Breast epithelium (tissue), 4 donors: ENCODE results near the gene ZNF202. TPM values are rescaled to one million over a fixed set of nuclear protein-coding genes. Genes with fewer than 3 reads are reported as not detected.

ENCODE experiments used
- DNase-seq, 2 donors: peaks; one replicate each; pipeline ENCODE4 v3.0.0-alpha.2; 2019; ENCODE audit warnings: low spot score in 2 of 2
- H3K27ac ChIP-seq, 2 donors: fragments of 200-600 bp; sonication (generic) in 1 of 2; one replicate each; pipeline ENCODE4 v1.5.1; 2016 to 2019; ENCODE audit warnings: mild to moderate bottlenecking in 1 of 2
- H3K27me3 ChIP-seq, 2 donors: fragments of 200-600 bp; sonication (generic) in 1 of 2; one replicate each; pipeline versions ENCODE4 v1.5.1 to v1.6.0; 2017 to 2019; ENCODE audit warnings: control low read depth in 1 of 2, mild to moderate bottlenecking in 1 of 2
- H3K36me3 ChIP-seq: fragments of 200-600 bp; one replicate; pipeline ENCODE4 v1.5.1; 2019
- H3K4me1 ChIP-seq, 2 donors: fragments of 200-600 bp; sonication (generic); one replicate each; pipeline ENCODE4 v1.5.1; 2016 to 2019; ENCODE audit warnings: control low read depth in 1 of 2
- H3K4me3 ChIP-seq, 3 donors: fragments of 200-600 bp; sonication (generic); 1 replicate in 2 of 3; 2 replicates in 1 of 3; pipeline ENCODE4 v1.5.1; 2016 to 2019; ENCODE audit warnings: mild to moderate bottlenecking in 3 of 3, moderate library complexity in 2 of 3
- H3K9me3 ChIP-seq, 2 donors: fragments of 200-600 bp; sonication (generic) in 1 of 2; one replicate each; pipeline ENCODE4 v1.5.1; 2016 to 2019; ENCODE audit warnings: control low read depth in 1 of 2
- POLR2A ChIP-seq: fragments of 450-650 bp; IDR thresholded peaks from one replicate; pipeline ENCODE4 v1.6.1; 2016; ENCODE audit warnings: antibody characterized with exemption, mild to moderate bottlenecking, moderate library complexity
- POLR2AphosphoS5 ChIP-seq, 3 donors: sonication (generic); formaldehyde crosslinking; IDR thresholded peaks; one replicate each; pipeline ENCODE4 v1.6.1; 2017; ENCODE audit warnings: antibody characterized with exemption in 3 of 3
- intact Hi-C: fragments of 100-400 bp; cut with DNase I; formaldehyde crosslinking; loops from one replicate; pipeline ENCODE4 v1.15.1; 2023; ENCODE audit warnings: low total_unique reads
- total RNA-seq, 3 donors: library from RNA; depleted of rRNA; stranded (reverse); fragments of >200 nt; gene quantifications; one replicate each; pipeline ENCODE4 v1.1.0, GENCODE V29; 2016
- TF ChIP-seq, protein P1 (sequence below), 3 donors: fragments of 450-650 bp; IDR thresholded peaks; one replicate each; pipeline ENCODE4 v1.5.1; 2016 to 2017; ENCODE audit warnings: antibody characterized with exemption in 3 of 3, mild to moderate bottlenecking in 3 of 3, moderate library complexity in 3 of 3

The ZNF202 gene
- total RNA-seq, 3 donors from 2014 or later: 7.0 to 12.9 (median 12.1) TPM

DNA sequence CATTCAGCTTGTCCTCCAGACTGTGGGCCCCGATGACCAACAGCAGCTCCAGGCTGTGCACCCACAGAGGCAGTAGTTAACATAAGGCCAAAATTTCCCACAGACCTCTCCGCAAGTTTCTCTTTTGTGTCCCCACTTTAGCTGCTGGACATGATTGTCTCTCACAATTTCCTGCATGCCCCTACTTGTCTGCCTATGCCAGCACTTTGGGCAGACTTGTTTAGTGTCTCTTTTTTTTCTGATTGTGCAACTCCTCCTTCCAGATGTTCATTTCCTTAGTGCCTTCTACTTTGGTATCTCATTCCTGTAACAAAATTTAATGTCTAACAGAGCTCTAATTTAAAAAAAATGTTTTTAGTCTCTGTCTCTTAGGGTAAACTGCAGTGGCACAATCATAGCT lies 63.2 kb downstream of the ZNF202 start:
- no peaks in the 10 kb centered on the region for H3K9me3 ChIP-seq
- H3K4me1 ChIP-seq: no peaks in the 10 kb centered on the region
- intact Hi-C loops: no loop called here
- TF ChIP-seq, protein P1, sequence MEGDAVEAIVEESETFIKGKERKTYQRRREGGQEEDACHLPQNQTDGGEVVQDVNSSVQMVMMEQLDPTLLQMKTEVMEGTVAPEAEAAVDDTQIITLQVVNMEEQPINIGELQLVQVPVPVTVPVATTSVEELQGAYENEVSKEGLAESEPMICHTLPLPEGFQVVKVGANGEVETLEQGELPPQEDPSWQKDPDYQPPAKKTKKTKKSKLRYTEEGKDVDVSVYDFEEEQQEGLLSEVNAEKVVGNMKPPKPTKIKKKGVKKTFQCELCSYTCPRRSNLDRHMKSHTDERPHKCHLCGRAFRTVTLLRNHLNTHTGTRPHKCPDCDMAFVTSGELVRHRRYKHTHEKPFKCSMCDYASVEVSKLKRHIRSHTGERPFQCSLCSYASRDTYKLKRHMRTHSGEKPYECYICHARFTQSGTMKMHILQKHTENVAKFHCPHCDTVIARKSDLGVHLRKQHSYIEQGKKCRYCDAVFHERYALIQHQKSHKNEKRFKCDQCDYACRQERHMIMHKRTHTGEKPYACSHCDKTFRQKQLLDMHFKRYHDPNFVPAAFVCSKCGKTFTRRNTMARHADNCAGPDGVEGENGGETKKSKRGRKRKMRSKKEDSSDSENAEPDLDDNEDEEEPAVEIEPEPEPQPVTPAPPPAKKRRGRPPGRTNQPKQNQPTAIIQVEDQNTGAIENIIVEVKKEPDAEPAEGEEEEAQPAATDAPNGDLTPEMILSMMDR (IDR thresholded peaks at IDR 0.05): no peak
- no peak for TF ChIP-seq POLR2AphosphoS5 (IDR thresholded peaks at IDR 0.05)
- no peak for TF ChIP-seq POLR2A
- H3K27me3 ChIP-seq: no peaks in the 10 kb centered on the region
- no peak overlapping the region for H3K27ac ChIP-seq
- DNase-seq: no peak
- no peaks in the 10 kb centered on the region for H3K36me3 ChIP-seq
- H3K4me3 ChIP-seq: no peak overlapping the region

DNA sequence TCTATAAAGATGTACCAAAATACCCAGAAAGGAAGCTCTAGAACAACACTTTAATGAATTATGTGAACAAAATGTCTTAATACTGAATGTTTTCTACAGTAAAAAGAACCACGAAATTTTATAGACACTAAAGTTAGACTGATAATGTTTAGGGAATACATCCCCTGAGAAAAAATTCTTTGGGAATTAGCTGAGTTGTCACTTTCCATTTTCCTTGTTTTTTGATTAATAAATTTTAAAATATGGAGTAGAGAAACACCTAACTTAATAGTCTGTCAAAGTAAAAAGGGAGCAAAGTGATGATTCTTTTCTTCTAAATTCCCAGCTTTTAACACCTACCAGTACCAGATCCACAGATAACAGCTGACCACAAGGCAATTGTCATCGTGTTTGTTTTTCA lies 64.0 kb downstream of the ZNF202 start:
- H3K27me3 ChIP-seq: no peaks in the 10 kb centered on the region
- TF ChIP-seq POLR2AphosphoS5 (IDR thresholded peaks at IDR 0.05) (no peak), POLR2A (no peak)
- TF ChIP-seq, protein P1 (IDR thresholded peaks at IDR 0.05): no peak
- no peak overlapping the region for H3K4me3 ChIP-seq
- intact Hi-C loops: no loop called here
- H3K9me3 ChIP-seq: no peaks in the 10 kb centered on the region
- DNase-seq: no peak
- no peaks in the 10 kb centered on the region for H3K36me3 ChIP-seq
- H3K4me1 ChIP-seq: no peaks in the 10 kb centered on the region
- no peak overlapping the region for H3K27ac ChIP-seq

DNA sequence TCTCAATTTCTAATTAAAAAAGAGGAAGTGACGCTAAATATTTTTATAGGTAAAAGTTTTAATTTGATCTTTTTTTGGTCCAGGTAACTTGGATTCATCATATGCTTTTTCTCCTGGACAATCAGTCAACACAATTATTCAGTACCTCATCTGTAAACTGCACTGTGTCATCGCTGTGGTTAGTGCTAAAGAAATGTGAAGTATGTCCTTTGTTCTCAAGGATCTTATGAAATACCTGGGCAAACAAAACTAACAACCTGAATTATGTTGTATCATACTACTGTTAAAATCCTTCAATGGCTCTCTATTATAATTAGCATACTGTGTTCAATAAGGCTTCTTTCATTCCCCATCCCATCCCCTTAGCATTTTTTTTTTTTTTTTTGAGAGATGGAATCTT lies 67.2 kb downstream of the ZNF202 start:
- Histone ChIP-seq H3K27me3 (no peaks in the 10 kb centered on the region), H3K27ac (no peak overlapping the region), H3K4me1 (no peaks in the 10 kb centered on the region), H3K4me3 (no peak overlapping the region), H3K9me3 (no peaks in the 10 kb centered on the region), H3K36me3 (no peaks in the 10 kb centered on the region)
- no peak for DNase-seq
- intact Hi-C loops: no loop called here
- TF ChIP-seq, protein P1 (IDR thresholded peaks at IDR 0.05): no peak
- TF ChIP-seq POLR2A: no peak
- no peak for TF ChIP-seq POLR2AphosphoS5 (IDR thresholded peaks at IDR 0.05)

Other genes with a start within 250 kb of the ZNF202 start
- gene SCN3B, start 87.0 kb downstream of the ZNF202 start, total RNA-seq: 1 to 10 TPM; 1.9 to 2.6 (median 1.9) TPM
- not detected for gene OR6X1, start 12.9 kb upstream of the ZNF202 start, total RNA-seq
- not detected for gene OR6M1, start 64.7 kb upstream of the ZNF202 start, total RNA-seq
- gene TMEM225, start 144.0 kb upstream of the ZNF202 start, total RNA-seq: not detected
- gene OR8D4, start 160.5 kb upstream of the ZNF202 start, total RNA-seq: not detected
- gene OR4D5, start 198.0 kb upstream of the ZNF202 start, total RNA-seq: not detected
- gene OR6T1, start 202.2 kb upstream of the ZNF202 start, total RNA-seq: not detected
- not detected for gene OR10S1, start 236.1 kb upstream of the ZNF202 start, total RNA-seq